Neural crest cell (in vitro differentiated cells): Measurements from ENCODE around the gene CRIM1. TPM values are rescaled to one million over a fixed set of nuclear protein-coding genes. Genes with fewer than 3 reads are reported as not detected.

ENCODE experiments used
- DNase-seq: peaks from one replicate; pipeline ENCODE4 v3.0.0; 2021; ENCODE audit warnings: low read depth, mixed read lengths, low spot score
- H3K27ac Mint-ChIP-seq: one replicate; pipeline ENCODE4 v1.8.0; 2021; ENCODE audit warnings: mild to moderate bottlenecking, mixed read lengths; ENCODE audit not compliant: unreplicated experiment
- H3K27me3 Mint-ChIP-seq: 2 replicates; pipeline ENCODE4 v1.8.0; 2021; ENCODE audit warnings: low read depth, mild to moderate bottlenecking, mixed read lengths
- H3K36me3 Mint-ChIP-seq: 2 replicates; pipeline ENCODE4 v1.8.0; 2021; ENCODE audit warnings: low read depth, mild to moderate bottlenecking, mixed read lengths
- H3K4me1 Mint-ChIP-seq: 2 replicates; pipeline ENCODE4 v1.8.0; 2021; ENCODE audit warnings: mixed read lengths
- H3K4me3 Mint-ChIP-seq: one replicate; pipeline ENCODE4 v1.8.0; 2021; ENCODE audit warnings: mild to moderate bottlenecking, mixed read lengths
- H3K9me3 Mint-ChIP-seq: 2 replicates; pipeline ENCODE4 v1.8.0; 2021; ENCODE audit warnings: mixed read lengths
- total RNA-seq: library from RNA; stranded (reverse); gene quantifications from 2 replicates; pipeline ENCODE4 v1.2.1, GENCODE V29; 2021
- TF ChIP-seq, protein P1 (sequence below): fragments of 200-600 bp; sonication (generic); conservative IDR thresholded peaks from 2 replicates; pipeline ENCODE4 v1.5.0; 2021; ENCODE audit warnings: antibody characterized with exemption, mild to moderate bottlenecking

CRIM1 gene
- total RNA-seq, 1 donor from 2014 or later = 13.8 TPM

DNA sequence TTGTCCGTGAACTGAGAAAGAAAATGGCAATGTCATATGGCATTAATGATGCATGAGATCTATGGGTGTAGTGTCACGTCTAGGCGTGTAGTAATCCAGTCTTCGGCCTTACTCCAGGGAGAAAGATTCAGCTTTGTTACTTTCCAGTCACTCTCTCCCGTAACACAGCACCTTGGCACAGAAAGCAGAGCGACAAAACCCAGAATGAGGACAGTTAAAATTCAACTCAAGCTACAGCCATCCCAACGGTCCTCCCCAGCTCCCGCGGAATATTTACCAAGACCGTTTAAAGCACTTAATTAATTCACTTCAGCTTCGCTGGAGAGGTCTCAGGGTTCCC lies 797 bp upstream of the CRIM1 start:
- TF ChIP-seq, protein P1, sequence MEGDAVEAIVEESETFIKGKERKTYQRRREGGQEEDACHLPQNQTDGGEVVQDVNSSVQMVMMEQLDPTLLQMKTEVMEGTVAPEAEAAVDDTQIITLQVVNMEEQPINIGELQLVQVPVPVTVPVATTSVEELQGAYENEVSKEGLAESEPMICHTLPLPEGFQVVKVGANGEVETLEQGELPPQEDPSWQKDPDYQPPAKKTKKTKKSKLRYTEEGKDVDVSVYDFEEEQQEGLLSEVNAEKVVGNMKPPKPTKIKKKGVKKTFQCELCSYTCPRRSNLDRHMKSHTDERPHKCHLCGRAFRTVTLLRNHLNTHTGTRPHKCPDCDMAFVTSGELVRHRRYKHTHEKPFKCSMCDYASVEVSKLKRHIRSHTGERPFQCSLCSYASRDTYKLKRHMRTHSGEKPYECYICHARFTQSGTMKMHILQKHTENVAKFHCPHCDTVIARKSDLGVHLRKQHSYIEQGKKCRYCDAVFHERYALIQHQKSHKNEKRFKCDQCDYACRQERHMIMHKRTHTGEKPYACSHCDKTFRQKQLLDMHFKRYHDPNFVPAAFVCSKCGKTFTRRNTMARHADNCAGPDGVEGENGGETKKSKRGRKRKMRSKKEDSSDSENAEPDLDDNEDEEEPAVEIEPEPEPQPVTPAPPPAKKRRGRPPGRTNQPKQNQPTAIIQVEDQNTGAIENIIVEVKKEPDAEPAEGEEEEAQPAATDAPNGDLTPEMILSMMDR = no peak
- Mint-ChIP-seq H3K36me3 (no peaks in the 10 kb centered on the region), H3K27ac (no peak overlapping the region), H3K9me3 (no peaks in the 10 kb centered on the region), H3K27me3 (peaks cover 23% of the 10 kb centered on the region), H3K4me3 (peak overlapping the region; percentile 88), H3K4me1 (peaks cover 30% of the 10 kb centered on the region)
- no peak for DNase-seq

DNA sequence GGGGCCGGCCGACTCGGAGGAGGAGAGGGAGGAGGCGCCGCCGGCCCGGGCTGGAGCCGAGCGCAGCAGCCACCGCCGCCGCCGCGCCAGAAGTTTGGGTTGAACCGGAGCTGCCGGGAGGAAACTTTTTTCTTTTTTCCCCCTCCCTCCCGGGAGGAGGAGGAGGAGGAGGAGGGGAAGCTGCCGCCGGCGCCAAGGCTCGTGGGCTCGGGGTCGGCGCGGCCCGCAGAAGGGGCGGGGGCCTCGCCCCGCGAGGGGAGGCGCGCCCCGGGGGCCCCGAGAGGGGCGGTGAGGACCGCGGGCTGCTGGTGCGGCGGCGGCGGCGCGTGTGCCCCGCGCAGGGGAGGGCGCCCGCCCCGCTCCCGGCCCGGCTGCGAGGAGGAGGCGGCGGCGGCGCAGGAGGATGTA lies 316 bp downstream of the CRIM1 start:
- TF ChIP-seq, protein P1 = no peak
- H3K4me3 Mint-ChIP-seq = peak overlapping the region; percentile 86
- DNase-seq = no peak
- peaks cover 30% of the 10 kb centered on the region for H3K4me1 Mint-ChIP-seq
- H3K36me3 Mint-ChIP-seq = no peaks in the 10 kb centered on the region
- H3K27me3 Mint-ChIP-seq = peaks cover 23% of the 10 kb centered on the region
- no peak overlapping the region for H3K27ac Mint-ChIP-seq
- no peaks in the 10 kb centered on the region for H3K9me3 Mint-ChIP-seq

DNA sequence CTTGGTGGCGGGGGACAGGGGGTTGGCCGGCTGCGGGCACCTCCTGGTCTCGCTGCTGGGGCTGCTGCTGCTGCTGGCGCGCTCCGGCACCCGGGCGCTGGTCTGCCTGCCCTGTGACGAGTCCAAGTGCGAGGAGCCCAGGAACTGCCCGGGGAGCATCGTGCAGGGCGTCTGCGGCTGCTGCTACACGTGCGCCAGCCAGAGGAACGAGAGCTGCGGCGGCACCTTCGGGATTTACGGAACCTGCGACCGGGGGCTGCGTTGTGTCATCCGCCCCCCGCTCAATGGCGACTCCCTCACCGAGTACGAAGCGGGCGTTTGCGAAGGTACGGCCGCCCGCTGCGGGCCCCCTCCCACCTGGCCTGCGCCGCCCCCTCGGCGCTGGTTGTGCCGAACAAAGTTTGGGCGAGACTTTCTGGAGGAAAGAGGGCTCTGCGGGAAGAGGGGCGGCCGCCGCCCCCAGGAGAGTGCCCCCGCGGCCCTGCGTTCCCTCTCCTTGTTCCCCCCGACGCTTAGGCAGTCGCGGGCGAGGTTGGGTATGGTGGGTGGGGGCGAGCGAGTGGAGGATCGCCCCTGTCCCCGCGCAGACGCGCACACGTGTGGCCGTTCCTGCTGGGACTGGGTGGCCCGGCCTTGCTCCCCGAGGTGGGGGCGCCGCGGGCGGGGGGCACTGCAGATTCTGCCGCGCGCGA lies 866 bp downstream of the CRIM1 start:
- Mint-ChIP-seq H3K9me3 (no peaks in the 10 kb centered on the region), H3K4me1 (peaks cover 36% of the 10 kb centered on the region), H3K27me3 (peaks cover 23% of the 10 kb centered on the region), H3K36me3 (no peaks in the 10 kb centered on the region), H3K27ac (no peak overlapping the region), H3K4me3 (peak overlapping the region; percentile 97)
- TF ChIP-seq, protein P1 = no peak
- DNase-seq = peak; percentile 43

DNA sequence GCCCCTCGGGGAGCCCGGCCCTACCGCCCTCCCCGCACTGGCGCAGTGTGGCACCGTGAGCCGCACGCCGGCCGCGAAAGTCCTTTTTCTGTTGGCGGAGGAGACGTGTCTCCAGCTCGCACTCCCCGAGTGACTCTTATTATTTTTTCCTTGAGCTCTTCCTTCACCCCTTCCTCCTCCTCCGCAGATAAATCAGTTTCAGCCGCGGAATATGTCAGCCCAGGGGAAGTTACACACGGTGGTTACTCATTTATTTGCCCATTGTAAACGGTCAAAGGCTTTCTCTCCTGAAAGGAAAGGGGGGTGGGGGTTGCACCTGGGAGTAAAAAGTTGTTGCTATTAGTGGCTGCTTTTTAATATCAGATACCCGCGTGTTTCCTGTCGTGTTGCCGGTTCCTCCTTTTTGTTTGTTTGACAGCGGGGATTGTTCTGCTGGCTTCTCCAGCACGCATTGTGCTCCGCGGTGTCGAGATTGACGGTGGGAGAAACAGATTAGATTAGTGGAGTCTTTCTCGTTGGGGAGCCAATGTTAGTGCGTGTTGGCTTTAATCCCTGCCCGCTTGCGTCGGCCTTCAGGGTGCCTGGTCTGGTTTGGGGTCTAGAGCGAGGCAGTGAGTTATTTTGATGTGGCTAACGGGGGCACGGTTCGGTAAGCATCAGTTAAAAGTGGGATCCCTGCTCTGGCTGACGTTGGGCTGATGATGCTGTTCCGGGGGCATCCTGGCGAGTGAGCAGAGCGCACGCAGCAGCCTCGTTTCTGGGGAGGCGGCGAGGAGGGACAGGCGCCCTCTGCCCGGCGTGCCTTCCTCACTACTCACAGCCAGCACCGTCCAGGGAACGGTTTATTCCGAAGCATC lies 1.6 kb downstream of the CRIM1 start:
- H3K4me3 Mint-ChIP-seq = peak overlapping the region; percentile 97
- H3K36me3 Mint-ChIP-seq = no peaks in the 10 kb centered on the region
- peak overlapping the region; percentile 38 for H3K27ac Mint-ChIP-seq
- DNase-seq = peak; percentile 23
- H3K4me1 Mint-ChIP-seq = peaks cover 43% of the 10 kb centered on the region
- H3K27me3 Mint-ChIP-seq = peaks cover 23% of the 10 kb centered on the region
- TF ChIP-seq, protein P1 = no peak
- H3K9me3 Mint-ChIP-seq = no peaks in the 10 kb centered on the region

DNA sequence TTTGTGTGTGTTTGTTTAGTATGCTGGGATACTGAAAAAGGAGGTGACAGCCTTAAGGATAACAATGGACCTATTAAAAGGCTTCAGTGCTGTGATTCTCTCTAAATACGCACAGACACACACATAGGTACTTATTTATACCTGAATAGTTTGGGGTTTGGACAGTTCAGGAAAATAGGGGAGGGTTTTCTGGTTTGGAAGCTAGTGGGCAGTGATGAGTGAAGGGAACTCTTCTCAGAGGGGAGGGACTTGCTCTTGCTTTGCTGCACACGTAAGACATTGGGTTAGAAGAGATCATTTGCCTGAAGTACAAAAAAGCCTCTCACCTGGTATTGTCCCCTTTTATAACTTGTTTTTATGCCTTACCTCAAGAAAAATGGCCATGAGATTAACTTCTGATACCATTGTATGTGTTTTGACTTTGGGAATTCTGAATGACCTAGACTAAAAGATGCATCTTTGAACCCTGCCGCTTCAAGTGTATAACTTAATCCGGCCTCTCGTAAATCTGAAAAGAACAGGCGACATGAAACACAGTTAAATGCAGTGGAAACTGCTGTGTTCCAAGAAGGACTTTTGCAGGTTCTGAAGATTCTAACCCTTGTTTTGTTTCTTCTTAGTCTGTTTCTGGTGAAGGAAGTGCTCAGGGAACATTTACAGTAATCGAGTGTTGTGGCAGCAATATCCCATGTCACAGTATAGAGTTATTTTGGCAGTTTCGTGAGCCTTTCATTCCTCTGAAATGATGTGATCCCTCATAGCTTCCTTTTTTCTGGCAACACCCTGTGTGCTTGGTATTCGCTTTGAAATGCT lies 2.5 kb downstream of the CRIM1 start:
- H3K36me3 Mint-ChIP-seq = no peaks in the 10 kb centered on the region
- H3K4me3 Mint-ChIP-seq = peak overlapping the region; percentile 97
- TF ChIP-seq, protein P1 = peak; percentile 54
- H3K27me3 Mint-ChIP-seq = peaks cover 21% of the 10 kb centered on the region
- H3K4me1 Mint-ChIP-seq = peaks cover 49% of the 10 kb centered on the region
- H3K27ac Mint-ChIP-seq = no peak overlapping the region
- no peak for DNase-seq
- H3K9me3 Mint-ChIP-seq = no peaks in the 10 kb centered on the region
